Activated CD4-positive, alpha-beta T cell treated with anti-CD3 and anti-CD28 coated beads, Interleukin-2, amount 10 ng/mL, durations not matched to agents 7 days and 5 days (primary cell): ENCODE measurements around the gene SMPD1. TPM values are rescaled to one million over a fixed set of nuclear protein-coding genes. Genes with fewer than 3 reads are reported as not detected.

Experiments used
- CTCF ChIA-PET: fragments of 350-600 bp; sonication (Branson Sonifier 250); formaldehyde crosslinking; loops from one replicate; lab custom pipeline; 2021; ENCODE audit warnings: antibody characterized with exemption; lab: Charles Lee
- POLR2A ChIA-PET: fragments of 350-600 bp; sonication (Branson Sonifier 250); formaldehyde crosslinking; loops from one replicate; lab custom pipeline; 2021; ENCODE audit warnings: antibody characterized with exemption; lab: Charles Lee
- DNase-seq: peaks from one replicate; pipeline ENCODE4 v3.0.0-alpha.2; 2020
- H3K27ac Mint-ChIP-seq: one replicate; pipeline ENCODE4 v1.8.0; 2021; ENCODE audit warnings: mild to moderate bottlenecking, moderate library complexity, mixed read lengths
- H3K27me3 Mint-ChIP-seq: one replicate; pipeline ENCODE4 v1.8.0; 2021; ENCODE audit warnings: mixed read lengths
- H3K36me3 Mint-ChIP-seq: one replicate; pipeline ENCODE4 v1.8.0; 2021; ENCODE audit warnings: low read depth, mixed read lengths
- H3K4me1 Mint-ChIP-seq: one replicate; pipeline ENCODE4 v1.8.0; 2021; ENCODE audit warnings: mixed read lengths
- H3K4me3 Mint-ChIP-seq: one replicate; pipeline ENCODE4 v1.8.0; 2021; ENCODE audit warnings: mild to moderate bottlenecking, moderate library complexity, mixed read lengths
- H3K9me3 Mint-ChIP-seq: one replicate; pipeline ENCODE4 v1.8.0; 2021; ENCODE audit warnings: mixed read lengths
- total RNA-seq, 2 experiments: library from RNA; stranded (reverse); gene quantifications; one replicate each; pipeline ENCODE4 v1.2.3, GENCODE V29; 2021

SMPD1 gene
- total RNA-seq, 2 experiments from 2014 or later = 46.1 to 53.6 TPM

DNA sequence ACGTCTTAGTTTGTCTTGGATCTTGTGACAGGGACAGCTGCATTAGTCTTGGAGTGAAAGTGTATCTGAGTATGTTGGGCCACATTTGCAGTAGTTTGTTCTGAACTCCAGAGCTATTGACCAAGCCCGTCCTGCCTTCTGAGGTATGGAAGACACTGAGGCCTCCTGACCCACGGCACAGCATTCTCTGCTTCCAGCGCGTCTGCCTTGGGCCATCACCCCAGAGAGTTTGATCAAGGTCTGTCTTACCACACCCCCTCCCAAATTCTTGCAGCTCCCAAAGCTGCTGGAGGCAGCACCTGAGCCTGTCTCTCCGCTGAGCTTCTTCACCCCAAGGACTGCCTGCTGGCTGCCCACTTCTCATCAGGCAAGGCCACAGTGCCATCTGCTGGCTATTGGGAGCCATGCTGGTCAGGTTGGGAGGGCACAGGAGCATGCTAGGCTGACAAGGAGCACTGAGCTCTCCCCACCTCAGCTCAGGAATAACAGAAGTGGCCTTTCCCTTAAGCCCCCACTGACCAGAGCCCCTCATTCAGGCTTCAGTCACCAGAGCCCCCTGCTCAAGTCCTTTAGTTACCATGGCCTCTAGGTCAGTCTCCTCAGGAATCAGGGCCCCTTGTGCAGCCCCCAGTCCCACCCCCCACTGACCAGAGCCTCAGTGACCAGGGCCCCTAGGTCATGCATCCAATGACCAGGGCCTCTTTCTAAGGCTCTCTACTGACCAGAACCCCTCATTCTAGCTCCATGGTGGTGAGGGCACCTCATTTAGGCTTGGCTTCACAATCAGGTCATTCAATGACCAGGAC is 27.2 kb upstream of the SMPD1 start:
- no peak overlapping the region for H3K4me3 Mint-ChIP-seq
- ChIA-PET POLR2A (interaction anchor here (0.6 kb wide), 1 partner anchor 20 kb away, joined by 4 read pairs; no protein-coding TSS in a partner anchor), CTCF (interaction anchor here (0.6 to 4.7 kb wide), 32 partner anchors 10 to 178 kb away, joined by 3 to 39 read pairs (median 4); partner anchors contain the start of genes CAVIN3 and HPX)
- no peaks in the 10 kb centered on the region for H3K4me1 Mint-ChIP-seq
- H3K27me3 Mint-ChIP-seq = no peaks in the 10 kb centered on the region
- H3K27ac Mint-ChIP-seq = no peak overlapping the region
- peak; percentile 78 for DNase-seq
- no peaks in the 10 kb centered on the region for H3K9me3 Mint-ChIP-seq
- H3K36me3 Mint-ChIP-seq = no peaks in the 10 kb centered on the region

GRCh38 chr11:6365659-6366058 is 24.6 kb upstream of the SMPD1 start:
- ChIA-PET POLR2A (no interaction called here), CTCF (interaction anchor here (4.7 kb wide), 1 partner anchor 13 kb away, joined by 32 read pairs; no protein-coding TSS in a partner anchor)
- Mint-ChIP-seq H3K36me3 (no peaks in the 10 kb centered on the region), H3K4me3 (no peak overlapping the region), H3K27ac (no peak overlapping the region), H3K9me3 (no peaks in the 10 kb centered on the region), H3K27me3 (no peaks in the 10 kb centered on the region), H3K4me1 (no peaks in the 10 kb centered on the region)
- DNase-seq = no peak

DNA sequence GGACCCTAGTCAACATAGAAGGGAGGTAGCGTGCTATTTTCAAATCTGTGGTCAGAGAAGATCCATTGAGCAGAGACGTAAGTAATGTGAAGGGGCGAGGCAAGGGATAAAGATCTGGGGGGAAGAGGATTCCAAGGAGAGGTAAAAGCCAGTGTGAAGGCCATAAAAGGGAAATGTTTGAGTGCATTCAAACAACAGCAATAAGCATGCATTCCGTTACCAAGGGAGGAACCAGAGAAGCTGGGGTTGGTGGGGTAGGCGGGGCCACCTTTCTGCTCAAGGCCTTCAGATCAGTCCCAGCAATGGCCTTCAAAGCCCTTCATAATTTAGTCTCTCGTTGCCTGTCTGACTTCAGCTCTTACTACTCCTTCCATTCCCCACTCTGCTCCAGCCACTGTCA is 18.4 kb upstream of the SMPD1 start:
- no peak overlapping the region for H3K27ac Mint-ChIP-seq
- no peaks in the 10 kb centered on the region for H3K36me3 Mint-ChIP-seq
- H3K9me3 Mint-ChIP-seq = no peaks in the 10 kb centered on the region
- no peak overlapping the region for H3K4me3 Mint-ChIP-seq
- H3K27me3 Mint-ChIP-seq = no peaks in the 10 kb centered on the region
- no peak for DNase-seq
- ChIA-PET POLR2A (no interaction called here), CTCF (interaction anchor here (0.6 to 2.7 kb wide), 2 partner anchors 9 to 91 kb away, joined by 3 to 14 read pairs; no protein-coding TSS in a partner anchor)
- H3K4me1 Mint-ChIP-seq = peaks cover 10% of the 10 kb centered on the region

- Mint-ChIP-seq H3K36me3 (no peaks in the 10 kb centered on the region), H3K4me3 (peak overlapping the region; percentile 45), H3K9me3 (no peaks in the 10 kb centered on the region), H3K27me3 (no peaks in the 10 kb centered on the region), H3K27ac (peak overlapping the region; percentile 90), H3K4me1 (peaks cover 37% of the 10 kb centered on the region)
- peak; percentile 37 for DNase-seq
- ChIA-PET CTCF (interaction anchor here (0.6 to 7.9 kb wide), 33 partner anchors 8 to 154 kb away, joined by 3 to 72 read pairs (median 6); partner anchors contain the start of genes APBB1, ARFIP2, HPX and SMPD1), POLR2A (no interaction called here)
Measured at GRCh38 chr11:6377902-6378639, 12.2 kb upstream of the SMPD1 start.

DNA sequence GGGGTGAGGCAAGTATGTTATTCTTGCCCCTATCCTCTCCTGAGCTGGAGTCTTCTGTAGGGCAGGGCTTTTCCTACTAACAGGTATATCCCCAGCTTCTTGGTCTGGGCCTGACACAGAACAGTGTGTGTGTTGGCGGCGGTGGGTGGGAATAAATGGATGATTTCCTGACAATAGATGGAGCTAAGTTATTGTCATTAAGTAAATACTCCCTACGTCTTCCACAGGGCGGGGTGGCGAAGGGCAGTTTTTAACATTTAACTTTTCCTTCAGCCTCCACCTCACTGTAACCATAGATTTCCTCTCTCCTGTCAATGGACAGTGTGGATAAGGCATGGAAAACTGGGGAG is 11.7 kb upstream of the SMPD1 start:
- peak overlapping the region; percentile 45 for H3K4me3 Mint-ChIP-seq

GRCh38 chr11:6385046-6385777 is 5.1 kb upstream of the SMPD1 start:
- ChIA-PET POLR2A (no interaction called here), CTCF (interaction anchor here (0.7 to 1.8 kb wide), 6 partner anchors 12 to 121 kb away, joined by 3 to 5 read pairs (median 4); partner anchors contain the start of gene TIMM10B)
- Mint-ChIP-seq H3K27me3 (no peaks in the 10 kb centered on the region), H3K36me3 (peaks cover 3% of the 10 kb centered on the region), H3K9me3 (no peaks in the 10 kb centered on the region), H3K4me1 (peaks cover 26% of the 10 kb centered on the region), H3K27ac (no peak overlapping the region), H3K4me3 (no peak overlapping the region)
- no peak for DNase-seq

More for the DNA sequence above, 11.7 kb upstream of the SMPD1 start:
- Mint-ChIP-seq H3K36me3 (no peaks in the 10 kb centered on the region), H3K27me3 (no peaks in the 10 kb centered on the region), H3K9me3 (no peaks in the 10 kb centered on the region), H3K4me1 (peaks cover 37% of the 10 kb centered on the region), H3K27ac (peak overlapping the region; percentile 90)
- ChIA-PET CTCF (interaction anchor here (0.5 to 7.9 kb wide), 49 partner anchors 8 to 1608 kb away, joined by 3 to 72 read pairs (median 5); partner anchors contain the start of genes APBB1, ARFIP2, EIF3F and HPX), POLR2A (interaction anchor here (1.0 kb wide), 1 partner anchor 65 kb away, joined by 17 read pairs; no protein-coding TSS in a partner anchor)
- no peak for DNase-seq

DNA sequence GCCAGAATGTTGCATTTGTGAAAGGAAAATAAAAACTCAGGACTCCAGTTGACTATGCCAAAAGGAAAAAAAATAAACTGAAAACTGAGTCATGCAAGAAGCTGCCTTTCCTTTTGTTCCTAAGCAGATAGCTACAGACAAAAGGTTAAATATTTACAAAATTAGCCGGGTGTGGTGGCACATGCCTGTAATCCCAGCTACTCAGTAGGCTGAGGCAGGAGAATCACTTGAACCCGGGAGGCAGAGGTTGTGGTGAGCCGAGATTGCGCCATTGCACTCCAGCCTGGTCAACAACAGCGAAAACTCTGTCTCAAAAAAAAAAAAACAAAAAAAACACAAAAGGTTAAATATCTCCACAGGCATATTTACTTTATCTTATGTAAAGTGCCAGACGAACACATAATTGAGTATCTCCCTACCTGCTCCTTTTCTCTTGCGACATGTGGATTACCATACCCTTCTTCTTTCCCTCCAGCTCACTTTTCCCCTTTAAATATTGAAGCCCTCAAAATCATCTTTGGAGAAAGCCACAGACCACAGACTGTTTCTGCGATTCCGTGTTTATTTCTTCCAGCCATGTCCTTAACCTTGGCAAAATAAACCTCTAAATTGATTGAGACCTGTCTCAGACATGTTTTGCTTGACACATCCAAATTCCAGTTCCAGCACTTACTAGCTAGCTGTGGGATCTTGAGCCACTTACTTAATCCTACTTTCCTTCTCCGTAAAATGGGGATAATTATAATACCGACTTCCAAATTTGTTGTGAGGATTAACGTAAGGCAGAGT is 2.3 kb upstream of the SMPD1 start:
- POLR2A ChIA-PET = no interaction called here

GRCh38 chr11:6388748-6389147 is 1.5 kb upstream of the SMPD1 start:
- ChIA-PET CTCF (interaction anchor here (0.8 to 8.7 kb wide), 7 partner anchors 10 to 93 kb away, joined by 3 to 61 read pairs (median 6); partner anchors contain the start of genes ARFIP2 and TIMM10B), POLR2A (no interaction called here)
- DNase-seq = no peak
- H3K27ac Mint-ChIP-seq = no peak overlapping the region
- no peaks in the 10 kb centered on the region for H3K27me3 Mint-ChIP-seq
- H3K36me3 Mint-ChIP-seq = peaks cover 24% of the 10 kb centered on the region
- H3K4me3 Mint-ChIP-seq = peak overlapping the region; percentile 88
- H3K9me3 Mint-ChIP-seq = no peaks in the 10 kb centered on the region
- H3K4me1 Mint-ChIP-seq = peaks cover 47% of the 10 kb centered on the region

More for the DNA sequence above, 2.3 kb upstream of the SMPD1 start:
- CTCF ChIA-PET = interaction anchor here (0.8 to 8.7 kb wide), 8 partner anchors 9 to 137 kb away, joined by 3 to 61 read pairs (median 6); partner anchors contain the start of genes ARFIP2 and TIMM10B
- no peak for DNase-seq
- no peak overlapping the region for H3K27ac Mint-ChIP-seq
- H3K27me3 Mint-ChIP-seq = no peaks in the 10 kb centered on the region
- H3K4me3 Mint-ChIP-seq = no peak overlapping the region
- peaks cover 20% of the 10 kb centered on the region for H3K36me3 Mint-ChIP-seq
- H3K9me3 Mint-ChIP-seq = no peaks in the 10 kb centered on the region
- H3K4me1 Mint-ChIP-seq = peaks cover 44% of the 10 kb centered on the region

DNA sequence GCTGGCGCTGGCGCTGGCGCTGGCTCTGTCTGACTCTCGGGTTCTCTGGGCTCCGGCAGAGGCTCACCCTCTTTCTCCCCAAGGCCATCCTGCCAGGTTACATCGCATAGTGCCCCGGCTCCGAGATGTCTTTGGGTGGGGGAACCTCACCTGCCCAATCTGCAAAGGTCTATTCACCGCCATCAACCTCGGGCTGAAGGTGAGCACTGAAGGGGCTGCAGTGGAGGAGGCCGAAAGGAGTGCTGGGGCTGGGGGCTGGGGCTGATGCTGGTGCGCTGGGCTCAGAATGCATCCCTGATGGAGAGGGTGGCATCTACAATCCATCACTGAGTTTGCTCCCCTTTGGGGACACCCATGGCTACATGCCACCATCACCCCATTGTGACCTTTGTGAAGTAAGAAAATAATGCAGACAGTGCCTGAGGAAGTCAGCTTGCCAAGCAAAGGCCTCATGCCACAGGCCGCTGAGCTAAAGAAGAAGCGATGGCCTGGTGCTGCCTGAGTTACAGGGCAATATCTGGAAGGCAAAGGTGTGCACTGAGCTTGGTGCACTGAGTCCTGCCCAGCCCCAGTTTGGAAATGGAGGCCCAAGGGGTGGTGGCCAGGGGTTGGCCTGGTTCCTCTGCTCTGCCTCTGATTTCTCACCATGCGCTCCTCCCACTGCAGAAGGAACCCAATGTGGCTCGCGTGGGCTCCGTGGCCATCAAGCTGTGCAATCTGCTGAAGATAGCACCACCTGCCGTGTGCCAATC is 620 bp downstream of the SMPD1 start:
- CTCF ChIA-PET = interaction anchor here (0.8 to 8.7 kb wide), 7 partner anchors 11 to 277 kb away, joined by 3 to 61 read pairs (median 4); partner anchors contain the start of gene APBB1
- POLR2A ChIA-PET = interaction anchor here (1.2 to 2.0 kb wide), 2 partner anchors 12 to 23 kb away, joined by 3 to 12 read pairs; no protein-coding TSS in a partner anchor
- H3K9me3 Mint-ChIP-seq = no peaks in the 10 kb centered on the region
- H3K4me3 Mint-ChIP-seq = peak overlapping the region; percentile 88
- H3K27me3 Mint-ChIP-seq = no peaks in the 10 kb centered on the region
- peaks cover 36% of the 10 kb centered on the region for H3K36me3 Mint-ChIP-seq
- no peak for DNase-seq
- H3K27ac Mint-ChIP-seq = peak overlapping the region; percentile 93
- H3K4me1 Mint-ChIP-seq = peaks cover 38% of the 10 kb centered on the region

- DNase-seq = no peak
- no peaks in the 10 kb centered on the region for H3K27me3 Mint-ChIP-seq
- POLR2A ChIA-PET = interaction anchor here (2.0 kb wide), 1 partner anchor 11 kb away, joined by 12 read pairs; no protein-coding TSS in a partner anchor
- H3K27ac Mint-ChIP-seq = peak overlapping the region; percentile 93
- H3K4me1 Mint-ChIP-seq = peaks cover 39% of the 10 kb centered on the region
- no peaks in the 10 kb centered on the region for H3K9me3 Mint-ChIP-seq
- peak overlapping the region; percentile 88 for H3K4me3 Mint-ChIP-seq
- CTCF ChIA-PET = interaction anchor here (1.7 to 8.7 kb wide), 3 partner anchors 10 to 72 kb away, joined by 3 to 61 read pairs (median 5); no protein-coding TSS in a partner anchor
- peaks cover 42% of the 10 kb centered on the region for H3K36me3 Mint-ChIP-seq
Measured at GRCh38 chr11:6391537-6392134, 1.4 kb downstream of the SMPD1 start.
